ENCODE results near the gene FAM135A. TPM values are rescaled to one million over a fixed set of nuclear protein-coding genes. Genes with fewer than 3 reads are reported as not detected.
"Not testable (repeated sequence)": the region's sequence is repeated elsewhere in the genome, so short reads cannot be mapped to it uniquely, and the experiment has no call there.

Gene FAM135A
- total RNA-seq, 1 experiment from 2014 or later, result 31.5 TPM

DNA sequence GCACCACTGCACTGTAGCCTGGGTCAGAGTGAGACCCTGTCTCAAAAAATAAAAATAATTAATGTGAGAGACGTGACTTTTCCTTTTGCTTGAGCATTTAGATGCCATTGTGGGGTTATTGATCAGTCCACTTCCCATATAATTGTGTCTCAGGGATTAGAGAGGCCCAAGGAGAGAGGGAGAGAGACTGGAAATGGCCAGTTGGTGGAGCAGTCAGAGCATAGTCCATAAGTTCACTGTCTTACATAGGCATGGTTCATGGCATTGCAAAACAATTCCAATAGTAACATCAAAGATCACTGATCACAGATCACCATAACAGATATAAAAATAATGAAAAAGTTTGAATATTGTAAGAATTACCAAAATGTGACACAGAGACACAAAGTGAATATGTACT lies 138.3 kb downstream of the FAM135A start:
- ATAC-seq, result no peak
- TF ChIP-seq, protein P1, sequence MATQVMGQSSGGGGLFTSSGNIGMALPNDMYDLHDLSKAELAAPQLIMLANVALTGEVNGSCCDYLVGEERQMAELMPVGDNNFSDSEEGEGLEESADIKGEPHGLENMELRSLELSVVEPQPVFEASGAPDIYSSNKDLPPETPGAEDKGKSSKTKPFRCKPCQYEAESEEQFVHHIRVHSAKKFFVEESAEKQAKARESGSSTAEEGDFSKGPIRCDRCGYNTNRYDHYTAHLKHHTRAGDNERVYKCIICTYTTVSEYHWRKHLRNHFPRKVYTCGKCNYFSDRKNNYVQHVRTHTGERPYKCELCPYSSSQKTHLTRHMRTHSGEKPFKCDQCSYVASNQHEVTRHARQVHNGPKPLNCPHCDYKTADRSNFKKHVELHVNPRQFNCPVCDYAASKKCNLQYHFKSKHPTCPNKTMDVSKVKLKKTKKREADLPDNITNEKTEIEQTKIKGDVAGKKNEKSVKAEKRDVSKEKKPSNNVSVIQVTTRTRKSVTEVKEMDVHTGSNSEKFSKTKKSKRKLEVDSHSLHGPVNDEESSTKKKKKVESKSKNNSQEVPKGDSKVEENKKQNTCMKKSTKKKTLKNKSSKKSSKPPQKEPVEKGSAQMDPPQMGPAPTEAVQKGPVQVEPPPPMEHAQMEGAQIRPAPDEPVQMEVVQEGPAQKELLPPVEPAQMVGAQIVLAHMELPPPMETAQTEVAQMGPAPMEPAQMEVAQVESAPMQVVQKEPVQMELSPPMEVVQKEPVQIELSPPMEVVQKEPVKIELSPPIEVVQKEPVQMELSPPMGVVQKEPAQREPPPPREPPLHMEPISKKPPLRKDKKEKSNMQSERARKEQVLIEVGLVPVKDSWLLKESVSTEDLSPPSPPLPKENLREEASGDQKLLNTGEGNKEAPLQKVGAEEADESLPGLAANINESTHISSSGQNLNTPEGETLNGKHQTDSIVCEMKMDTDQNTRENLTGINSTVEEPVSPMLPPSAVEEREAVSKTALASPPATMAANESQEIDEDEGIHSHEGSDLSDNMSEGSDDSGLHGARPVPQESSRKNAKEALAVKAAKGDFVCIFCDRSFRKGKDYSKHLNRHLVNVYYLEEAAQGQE (IDR thresholded peaks at IDR 0.05; ENCODE audit: insufficient read depth in 1 of 2, low read depth in 2 of 2, low read length in 1 of 2), result no peak
- TF ChIP-seq POLR2AphosphoS5 (IDR thresholded peaks at IDR 0.05; ENCODE audit: low read depth, low read length) (no peak), SIN3A (IDR thresholded peaks at IDR 0.05; ENCODE audit: borderline replicate concordance, insufficient read depth, low read depth, low read length) (no peak), TCF7L2 (IDR thresholded peaks at IDR 0.05; ENCODE audit: low read depth, low read length) (no peak)
- TF ChIP-seq, protein P2, sequence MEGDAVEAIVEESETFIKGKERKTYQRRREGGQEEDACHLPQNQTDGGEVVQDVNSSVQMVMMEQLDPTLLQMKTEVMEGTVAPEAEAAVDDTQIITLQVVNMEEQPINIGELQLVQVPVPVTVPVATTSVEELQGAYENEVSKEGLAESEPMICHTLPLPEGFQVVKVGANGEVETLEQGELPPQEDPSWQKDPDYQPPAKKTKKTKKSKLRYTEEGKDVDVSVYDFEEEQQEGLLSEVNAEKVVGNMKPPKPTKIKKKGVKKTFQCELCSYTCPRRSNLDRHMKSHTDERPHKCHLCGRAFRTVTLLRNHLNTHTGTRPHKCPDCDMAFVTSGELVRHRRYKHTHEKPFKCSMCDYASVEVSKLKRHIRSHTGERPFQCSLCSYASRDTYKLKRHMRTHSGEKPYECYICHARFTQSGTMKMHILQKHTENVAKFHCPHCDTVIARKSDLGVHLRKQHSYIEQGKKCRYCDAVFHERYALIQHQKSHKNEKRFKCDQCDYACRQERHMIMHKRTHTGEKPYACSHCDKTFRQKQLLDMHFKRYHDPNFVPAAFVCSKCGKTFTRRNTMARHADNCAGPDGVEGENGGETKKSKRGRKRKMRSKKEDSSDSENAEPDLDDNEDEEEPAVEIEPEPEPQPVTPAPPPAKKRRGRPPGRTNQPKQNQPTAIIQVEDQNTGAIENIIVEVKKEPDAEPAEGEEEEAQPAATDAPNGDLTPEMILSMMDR (IDR thresholded peaks at IDR 0.05), result no peak; the same call in 1 of the 2 replicates
- intact Hi-C loops (cut with micrococcal nuclease; ENCODE audit: unreplicated experiment) (no loop called here), in situ Hi-C loops (cut with HindIII; ENCODE audit: low pct_unique_long_range_greater_than_20kb, low sequenced_read_pairs) (no loop called here)
- H3K4me1 ChIP-seq (ENCODE audit: control insufficient read depth, insufficient read depth, low read length), result no peaks in the 10 kb centered on the region
- H3K4me3 ChIP-seq (ENCODE audit: low read depth in 2 of 2, low read length in 2 of 2), result no peak overlapping the region
- H3K9me3 ChIP-seq (ENCODE audit: control insufficient read depth, insufficient read depth, low read depth, low read length), result no peaks in the 10 kb centered on the region
- DNase-seq (ENCODE audit: low read depth, low spot score), result no peak
- CTCF ChIA-PET, result interaction anchor here (0.9 kb wide), 1 partner anchor 135 kb away, joined by 3 read pairs; no protein-coding TSS in a partner anchor
- H3K36me3 ChIP-seq (ENCODE audit: control insufficient read depth, insufficient read depth, low read length), result no peaks in the 10 kb centered on the region
- POLR2A ChIA-PET, result no interaction called here
- no peak overlapping the region for H3K27ac ChIP-seq (ENCODE audit: low read length)
- H3K27me3 ChIP-seq (ENCODE audit: control insufficient read depth, insufficient read depth, low read length), result no peaks in the 10 kb centered on the region
- BruUV-seq (replicated peaks), result no TSS peak

DNA sequence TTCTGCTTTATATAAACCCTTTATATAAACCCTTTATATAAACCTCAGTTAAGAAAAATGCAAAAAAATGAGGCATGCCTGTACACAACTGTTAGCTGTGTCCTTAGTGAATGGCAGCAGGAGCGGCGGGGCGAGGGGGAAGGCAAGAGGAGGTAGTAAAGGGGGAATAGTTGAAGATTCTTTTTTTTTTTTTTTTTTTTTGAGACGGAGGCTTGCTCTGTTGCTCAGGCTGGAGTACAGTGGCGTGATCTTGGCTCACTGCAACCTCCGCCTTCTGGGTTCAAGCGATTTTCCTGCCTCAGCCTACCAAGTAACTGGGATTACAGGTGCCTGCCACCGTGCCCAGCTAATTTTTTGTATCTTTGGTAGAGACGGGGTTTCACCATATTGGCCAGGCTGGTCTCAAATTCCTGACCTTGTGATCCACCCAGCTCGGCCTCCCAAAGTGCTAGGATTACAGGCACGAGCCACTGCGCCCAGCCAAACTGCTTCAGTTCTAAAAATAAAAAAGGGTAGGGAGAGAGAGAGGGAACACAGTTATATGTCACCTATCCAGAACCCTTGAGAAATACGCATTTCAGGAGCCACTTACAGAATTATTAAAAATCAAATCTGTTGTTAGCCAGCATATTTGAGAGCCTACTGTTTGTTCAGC lies 139.1 kb downstream of the FAM135A start:
- in situ Hi-C loops (cut with HindIII; ENCODE audit: low pct_unique_long_range_greater_than_20kb, low sequenced_read_pairs); BruUV-seq (replicated peaks); H3K27ac ChIP-seq (ENCODE audit: low read length); POLR2A ChIA-PET; DNase-seq (ENCODE audit: low read depth, low spot score); H3K9me3 ChIP-seq (ENCODE audit: control insufficient read depth, insufficient read depth, low read depth, low read length); H3K4me3 ChIP-seq (ENCODE audit: low read depth in 2 of 2, low read length in 2 of 2); ATAC-seq; intact Hi-C loops (cut with micrococcal nuclease; ENCODE audit: unreplicated experiment); H3K27me3 ChIP-seq (ENCODE audit: control insufficient read depth, insufficient read depth, low read length); H3K36me3 ChIP-seq (ENCODE audit: control insufficient read depth, insufficient read depth, low read length); CTCF ChIA-PET; H3K4me1 ChIP-seq (ENCODE audit: control insufficient read depth, insufficient read depth, low read length): not testable (repeated sequence)

DNA sequence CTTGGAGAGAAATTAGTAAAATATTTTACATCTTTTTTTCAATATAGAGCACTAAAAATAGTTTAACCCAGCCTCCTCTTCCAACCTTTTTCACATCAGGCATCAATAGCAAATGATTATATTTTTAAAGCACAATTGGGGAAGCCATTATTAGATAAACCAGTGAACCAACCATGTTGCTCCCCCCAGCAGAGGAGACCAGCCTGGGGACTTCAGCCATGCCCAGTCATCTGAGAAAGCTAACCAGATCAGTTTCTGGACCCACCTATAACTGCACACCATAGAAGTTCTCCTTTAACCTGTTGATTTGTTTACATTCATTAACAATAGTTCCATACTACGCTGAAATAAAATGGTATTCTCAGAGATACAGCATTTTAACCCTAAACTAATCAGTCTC lies 139.7 kb downstream of the FAM135A start:
- H3K4me3 ChIP-seq (ENCODE audit: low read depth in 2 of 2, low read length in 2 of 2), result no peak overlapping the region
- in situ Hi-C loops (cut with HindIII; ENCODE audit: low pct_unique_long_range_greater_than_20kb, low sequenced_read_pairs) (no loop called here), intact Hi-C loops (cut with micrococcal nuclease; ENCODE audit: unreplicated experiment) (no loop called here)
- no peak for DNase-seq (ENCODE audit: low read depth, low spot score)
- CTCF ChIA-PET, result no interaction called here
- no peaks in the 10 kb centered on the region for H3K27me3 ChIP-seq (ENCODE audit: control insufficient read depth, insufficient read depth, low read length)
- ATAC-seq, result no peak
- no peaks in the 10 kb centered on the region for H3K36me3 ChIP-seq (ENCODE audit: control insufficient read depth, insufficient read depth, low read length)
- H3K4me1 ChIP-seq (ENCODE audit: control insufficient read depth, insufficient read depth, low read length), result no peaks in the 10 kb centered on the region
- no TSS peak for BruUV-seq (replicated peaks)
- no peaks in the 10 kb centered on the region for H3K9me3 ChIP-seq (ENCODE audit: control insufficient read depth, insufficient read depth, low read depth, low read length)
- no peak overlapping the region for H3K27ac ChIP-seq (ENCODE audit: low read length)
- TF ChIP-seq, protein P1 (IDR thresholded peaks at IDR 0.05; ENCODE audit: insufficient read depth in 1 of 2, low read depth in 2 of 2, low read length in 1 of 2), result no peak
- no peak for TF ChIP-seq SIN3A (IDR thresholded peaks at IDR 0.05; ENCODE audit: borderline replicate concordance, insufficient read depth, low read depth, low read length)
- no peak for TF ChIP-seq TCF7L2 (IDR thresholded peaks at IDR 0.05; ENCODE audit: low read depth, low read length)
- TF ChIP-seq, protein P2 (IDR thresholded peaks at IDR 0.05), result no peak
- no peak for TF ChIP-seq POLR2AphosphoS5 (IDR thresholded peaks at IDR 0.05; ENCODE audit: low read depth, low read length)
- POLR2A ChIA-PET, result no interaction called here

Measured in Panc1 (cell line).